ENCODE data around the gene MPND. TPM values are rescaled to one million over a fixed set of nuclear protein-coding genes. Genes with fewer than 3 reads are reported as not detected.

The MPND gene
- total RNA-seq, 1 donor from 2014 or later = 21.9 TPM

DNA sequence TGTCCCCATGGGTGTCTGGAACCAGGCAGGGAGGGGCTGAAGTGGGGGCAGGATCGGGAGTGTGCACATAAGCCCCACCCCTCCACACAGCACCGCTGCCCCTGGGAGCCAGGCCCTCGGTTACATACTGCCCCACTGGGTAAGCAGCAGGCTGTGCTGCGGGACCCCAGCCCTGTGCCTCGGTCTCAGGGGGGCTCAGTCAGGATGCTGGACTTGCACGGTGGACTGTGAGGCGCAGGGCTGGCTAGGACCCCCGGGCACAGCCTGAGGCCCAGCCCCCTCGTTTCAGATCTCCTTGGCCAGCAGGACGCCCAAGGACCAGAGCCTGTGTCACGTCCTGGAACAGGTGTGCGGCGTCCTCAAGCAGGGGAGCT, 16.3 kb downstream of the MPND start:
- no peaks in the 10 kb centered on the region for H3K27me3 ChIP-seq
- intact Hi-C loops (cut with DNase I) = no loop called here
- H3K36me3 ChIP-seq = peaks cover 51 to 64% of the 10 kb centered on the region in 2 donors
- no peak overlapping the region for H3K27ac ChIP-seq
- no peak for TF ChIP-seq CTCF (IDR thresholded peaks at IDR 0.05)
- H3K9me3 ChIP-seq = no peaks in the 10 kb centered on the region
- no peak for DNase-seq (ENCODE audit: low spot score in 2 of 2)
- no peaks in the 10 kb centered on the region for H3K4me1 ChIP-seq
- H3K4me3 ChIP-seq = no peak overlapping the region

- Histone ChIP-seq H3K4me3 (no peak overlapping the region), H3K27ac (no peak overlapping the region), H3K9me3 (no peaks in the 10 kb centered on the region), H3K36me3 (peaks cover 54 to 66% of the 10 kb centered on the region in 2 donors), H3K4me1 (no peaks in the 10 kb centered on the region), H3K27me3 (no peaks in the 10 kb centered on the region)
- no peak for DNase-seq (ENCODE audit: low spot score in 2 of 2)
- TF ChIP-seq CTCF (IDR thresholded peaks at IDR 0.05) = no peak
- intact Hi-C loops (cut with DNase I) = no loop called here
These were observed 16.8 kb downstream of the MPND start for GRCh38 chr19:4360081-4360569.

DNA sequence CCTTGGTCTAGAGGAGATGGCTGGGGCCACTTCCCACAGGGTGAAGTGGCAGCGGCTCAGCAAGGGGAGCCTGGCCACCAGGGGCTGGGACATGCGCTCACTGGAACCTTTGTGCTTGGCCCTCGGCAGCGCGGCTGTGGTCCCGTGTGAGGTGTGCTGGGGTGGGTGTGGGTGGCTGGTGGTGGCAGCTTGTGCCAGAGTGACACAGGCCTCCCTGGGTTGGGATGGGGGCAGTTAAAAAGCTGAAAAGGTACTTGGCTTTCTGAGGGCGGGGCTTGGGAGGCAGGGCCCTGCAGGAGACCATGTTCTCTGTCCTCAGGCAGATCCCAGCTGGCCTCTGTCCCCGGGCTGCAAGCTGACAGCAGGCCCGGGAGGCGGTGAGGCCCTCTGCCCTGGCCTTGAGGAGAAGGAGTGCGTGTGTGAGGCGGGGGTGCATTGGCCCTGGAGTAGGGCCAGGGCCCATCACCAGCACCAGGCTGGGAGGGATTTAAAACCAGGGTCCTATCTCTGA, 17.3 kb downstream of the MPND start:
- no peak overlapping the region for H3K27ac ChIP-seq
- peaks cover 60 to 72% of the 10 kb centered on the region in 2 donors for H3K36me3 ChIP-seq
- no peaks in the 10 kb centered on the region for H3K4me1 ChIP-seq
- no peak for DNase-seq (ENCODE audit: low spot score in 2 of 2)
- H3K4me3 ChIP-seq = no peak overlapping the region
- H3K9me3 ChIP-seq = no peaks in the 10 kb centered on the region
- TF ChIP-seq CTCF (IDR thresholded peaks at IDR 0.05) = no peak
- intact Hi-C loops (cut with DNase I) = no loop called here
- no peaks in the 10 kb centered on the region for H3K27me3 ChIP-seq

- Histone ChIP-seq H3K27me3 (no peaks in the 10 kb centered on the region), H3K9me3 (no peaks in the 10 kb centered on the region), H3K4me1 (no peaks in the 10 kb centered on the region), H3K36me3 (peaks cover 60 to 79% of the 10 kb centered on the region in 2 donors), H3K27ac (no peak overlapping the region), H3K4me3 (no peak overlapping the region)
- no peak for DNase-seq (ENCODE audit: low spot score in 2 of 2)
- TF ChIP-seq CTCF (IDR thresholded peaks at IDR 0.05) = no peak
- intact Hi-C loops (cut with DNase I) = no loop called here
These were observed 18.0 kb downstream of the MPND start for GRCh38 chr19:4361152-4362046.

GRCh38 chr19:4362101-4362828, 18.9 kb downstream of the MPND start:
- intact Hi-C loops (cut with DNase I) = no loop called here
- no peak for DNase-seq (ENCODE audit: low spot score in 2 of 2)
- Histone ChIP-seq H3K4me1 (no peaks in the 10 kb centered on the region), H3K4me3 (no peak overlapping the region), H3K27me3 (no peaks in the 10 kb centered on the region), H3K9me3 (no peaks in the 10 kb centered on the region), H3K36me3 (peaks cover 60 to 83% of the 10 kb centered on the region in 2 donors), H3K27ac (no peak overlapping the region)
- TF ChIP-seq CTCF (IDR thresholded peaks at IDR 0.05) = no peak

Measured in ascending aorta (tissue), 2 donors.